ENCODE measurements around the gene CD44.
A peak's percentile ranks its signal among the peaks of the same experiment; 100 is the strongest.

The CD44 gene

DNA sequence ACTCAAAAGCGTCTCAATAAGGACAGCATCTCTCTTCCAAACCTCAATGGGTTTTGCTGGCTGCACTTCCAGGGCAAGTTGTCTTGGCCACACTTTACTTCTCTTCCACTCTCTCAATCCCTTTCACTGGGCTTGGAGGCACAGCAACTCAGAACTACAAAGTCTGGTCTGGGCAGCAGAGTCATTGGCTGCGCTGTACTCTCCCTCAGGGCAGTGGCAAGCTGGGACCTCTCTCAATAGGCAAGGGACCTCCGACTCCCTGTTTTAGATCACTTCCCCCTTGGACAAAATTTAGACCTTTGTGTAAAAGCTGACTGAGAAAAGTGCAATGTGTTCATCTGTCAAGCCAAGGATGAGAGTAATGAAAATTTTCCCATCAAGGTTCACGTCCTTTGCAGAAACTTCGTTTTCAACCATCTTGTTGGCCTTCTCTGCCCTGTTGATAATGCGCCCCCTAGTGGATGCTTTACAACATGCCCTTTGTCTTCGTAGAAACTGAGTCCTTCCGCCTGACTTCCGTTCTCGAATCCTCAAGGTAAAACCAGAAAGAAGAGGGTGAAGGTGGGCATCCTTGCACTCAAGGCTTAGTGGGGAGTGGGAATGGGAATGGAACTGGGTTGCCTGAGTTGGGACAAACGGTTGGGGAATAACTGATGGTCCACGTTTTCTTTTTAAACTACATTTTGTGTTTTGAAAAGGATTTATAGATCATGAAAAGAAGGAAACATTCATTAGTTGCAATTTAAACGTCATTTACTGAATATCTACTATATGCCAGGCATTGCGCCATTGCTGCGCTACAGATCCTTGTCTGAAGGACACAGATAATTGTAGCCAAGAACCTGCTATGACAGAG, 99.1 kb downstream of the CD44 start:
- no peak for DNase-seq (ENCODE audit: low read depth)

GRCh38 chr11:35238882-35239281, 99.9 kb downstream of the CD44 start:
- no peak for DNase-seq (ENCODE audit: low read depth)

DNA sequence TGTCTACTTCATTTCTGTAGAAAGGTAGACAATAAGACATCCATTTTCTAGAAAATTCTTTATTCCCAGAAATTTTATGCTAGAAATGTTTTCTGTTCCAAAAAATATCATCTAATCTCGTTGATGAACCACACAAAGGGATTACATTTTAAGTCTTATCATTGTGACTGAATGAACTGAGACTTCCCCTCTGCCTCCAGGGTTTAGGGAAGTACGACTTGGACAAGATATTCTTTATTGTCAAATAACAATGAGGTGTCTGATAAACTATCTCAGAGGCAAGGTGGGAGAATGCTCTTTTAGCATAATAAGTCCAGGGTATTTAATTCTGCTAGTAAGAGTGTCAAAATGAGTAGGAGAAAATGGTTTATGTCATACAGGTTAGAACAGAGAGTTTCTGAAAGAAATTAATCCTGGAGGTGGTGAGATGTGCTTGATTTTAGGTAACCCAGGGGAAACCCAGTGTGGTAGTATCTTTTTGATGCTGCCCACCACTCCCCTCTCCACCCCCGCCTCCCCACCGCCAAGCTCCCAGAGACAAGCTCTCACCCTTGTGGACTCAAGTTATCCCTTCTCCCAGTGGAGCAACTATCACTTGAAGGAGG, 100.6 kb downstream of the CD44 start:
- DNase-seq (ENCODE audit: low read depth), result no peak

DNA sequence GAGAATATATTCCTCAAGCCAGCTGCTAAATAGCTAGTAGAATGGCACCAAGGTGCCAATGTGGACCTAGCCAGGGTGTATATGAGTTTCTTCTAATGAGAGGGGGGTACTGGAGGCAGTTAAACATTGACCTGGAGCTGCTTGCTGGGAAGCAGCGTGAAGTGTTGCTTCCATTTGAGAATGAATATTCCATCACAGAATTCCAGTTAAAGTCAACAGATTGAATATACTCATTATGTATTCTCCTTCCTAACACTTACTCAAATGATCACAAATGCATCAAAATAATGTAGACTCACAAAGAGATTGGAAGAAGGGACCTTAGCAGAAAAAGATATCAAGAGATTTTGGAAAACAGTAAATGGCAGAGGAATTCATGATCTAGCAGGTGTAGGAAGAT, 102.1 kb downstream of the CD44 start:
- DNase-seq (ENCODE audit: low read depth), result no peak

GRCh38 chr11:35241531-35241930, 102.6 kb downstream of the CD44 start:
- no peak for DNase-seq (ENCODE audit: low read depth)

DNA sequence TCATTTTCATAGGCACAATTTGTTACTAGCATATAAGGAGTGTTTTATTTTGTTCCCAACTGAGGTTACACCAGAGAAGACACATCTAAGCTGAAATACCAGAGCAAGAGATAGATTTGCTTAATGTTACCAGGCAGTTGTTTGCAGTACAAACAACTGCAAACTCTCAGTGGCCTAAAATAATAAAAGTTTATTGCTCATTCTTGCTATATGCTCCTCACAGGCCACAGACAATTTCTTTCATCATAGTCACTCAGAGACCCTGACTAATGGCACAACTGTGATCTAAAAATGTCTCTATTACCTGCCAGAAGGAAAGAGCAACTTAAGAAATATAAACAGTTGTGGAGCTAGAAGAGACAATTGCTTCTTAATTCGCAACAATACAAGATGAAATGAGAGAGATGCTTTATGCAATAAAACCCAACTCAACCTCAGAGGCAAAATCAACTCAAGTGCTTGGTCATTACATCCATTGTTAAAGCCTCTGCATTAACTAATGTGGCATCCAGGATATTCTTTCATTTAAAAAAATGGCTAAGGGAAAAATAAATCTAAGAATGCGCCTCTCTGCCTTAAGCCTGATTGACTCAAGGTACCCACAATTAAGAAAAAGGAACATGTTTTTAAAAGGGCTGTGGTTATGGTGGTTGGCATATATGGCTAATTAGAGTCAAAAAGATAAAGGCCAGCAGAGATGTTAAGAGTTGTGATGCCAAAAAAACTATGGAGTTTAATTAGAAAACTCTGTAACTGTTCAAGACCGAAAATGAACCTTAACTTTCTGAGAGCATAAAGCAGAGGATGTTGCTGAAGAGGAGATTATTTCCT, 103.7 kb downstream of the CD44 start:
- DNase-seq (ENCODE audit: low read depth), result no peak

DNA sequence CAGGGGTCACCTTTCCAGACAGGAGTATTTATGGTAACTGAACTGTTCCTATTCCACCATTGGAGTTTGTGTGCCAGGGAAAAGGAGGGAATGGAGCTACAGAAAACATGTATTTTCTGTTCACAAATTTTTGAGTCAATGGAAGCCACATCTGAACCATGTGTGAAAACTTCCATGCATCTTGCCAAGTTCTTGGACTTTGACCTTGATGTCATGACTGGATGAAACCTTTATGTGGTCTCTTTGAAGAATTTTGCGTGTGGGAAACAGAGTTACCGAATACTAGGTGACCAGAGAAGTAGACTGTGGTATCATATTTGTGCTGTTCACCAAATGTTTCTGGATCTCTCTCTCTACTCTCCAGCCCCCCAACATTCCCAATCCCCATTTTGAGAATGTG, 104.8 kb downstream of the CD44 start:
- DNase-seq (ENCODE audit: low read depth), result no peak

- no peak for DNase-seq (ENCODE audit: low read depth)
Measured at GRCh38 chr11:35245056-35245455, 106.1 kb downstream of the CD44 start.

- DNase-seq (ENCODE audit: low read depth), result no peak
Measured at GRCh38 chr11:35245786-35246185, 106.8 kb downstream of the CD44 start.

- DNase-seq (ENCODE audit: low read depth), result peak; percentile 55
Measured at GRCh38 chr11:35246745-35247144, 107.8 kb downstream of the CD44 start.

DNA sequence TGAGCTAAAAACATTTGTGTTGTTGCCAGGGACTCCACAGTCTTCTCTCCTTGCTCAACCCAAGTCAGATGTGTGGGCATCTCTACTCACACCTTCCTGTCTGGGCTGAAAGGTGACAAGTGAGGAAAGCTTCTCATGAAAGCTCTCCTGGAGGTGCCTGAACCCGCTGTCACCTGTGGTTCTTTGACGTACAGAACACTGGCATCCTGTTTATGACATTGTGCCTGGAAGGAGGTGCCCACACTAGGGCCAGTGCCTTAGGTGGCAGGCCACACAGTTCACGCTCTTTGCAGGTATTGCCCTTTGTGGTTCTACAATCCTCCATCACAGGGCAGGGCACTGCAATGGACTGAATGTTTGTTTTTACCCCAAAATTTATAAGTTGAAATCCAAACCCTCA, 108.5 kb downstream of the CD44 start:
- DNase-seq (ENCODE audit: low read depth), result no peak

DNA sequence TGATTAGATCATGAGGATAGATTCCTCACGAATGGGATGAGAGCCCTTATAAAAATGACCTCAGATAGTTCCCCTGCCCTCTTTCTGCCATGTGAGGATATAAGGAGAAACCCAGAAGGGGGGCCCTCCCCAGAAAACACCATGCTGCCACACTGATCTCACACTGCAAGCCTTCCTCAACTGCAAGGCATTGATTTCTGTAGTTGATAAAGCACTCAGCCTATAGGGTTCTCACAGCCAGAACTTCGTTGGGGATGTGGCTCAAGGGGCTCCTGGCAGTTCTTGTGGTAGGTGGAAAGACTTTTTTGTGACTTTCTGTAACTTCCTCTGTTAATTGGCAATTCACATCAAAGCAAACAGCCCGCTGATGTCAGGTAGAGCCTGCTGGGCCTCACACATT, 108.9 kb downstream of the CD44 start:
- DNase-seq (ENCODE audit: low read depth), result no peak

DNA sequence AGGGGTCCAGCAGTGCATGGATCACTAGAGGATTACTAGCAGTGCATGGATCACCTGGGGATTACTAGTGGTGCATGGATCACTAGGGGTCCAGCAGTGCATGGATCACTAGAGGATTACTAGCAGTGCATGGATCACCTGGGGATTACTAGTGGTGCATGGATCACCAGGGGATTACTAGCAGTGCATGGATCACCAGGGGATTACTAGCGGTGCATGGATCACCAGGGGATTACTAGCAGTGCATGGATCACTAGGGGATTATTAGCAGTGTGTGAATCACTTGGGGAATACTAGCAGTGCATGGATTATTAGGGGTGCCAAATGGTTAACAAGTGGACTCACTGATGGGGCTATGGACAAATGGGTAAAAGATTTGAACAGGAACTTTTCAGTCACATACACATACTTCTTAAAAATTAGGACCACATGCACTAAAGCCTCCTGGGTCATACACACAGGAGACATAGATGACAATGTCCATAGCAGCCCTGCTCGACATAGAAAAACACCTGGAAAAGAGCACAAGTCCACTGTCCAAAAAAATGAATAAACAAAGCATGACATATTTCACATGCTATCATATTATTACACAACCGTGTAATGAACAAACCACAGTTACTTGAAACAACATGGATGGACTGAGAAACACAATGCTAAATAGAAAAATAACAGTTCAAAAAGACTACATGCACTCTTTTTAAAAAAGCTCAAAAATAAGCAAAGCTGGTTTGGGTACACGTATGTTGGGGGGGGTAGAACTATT, 109.8 kb downstream of the CD44 start:
- no peak for DNase-seq (ENCODE audit: low read depth)

GRCh38 chr11:35250192-35250591, 111.2 kb downstream of the CD44 start:
- DNase-seq (ENCODE audit: low read depth), result no peak

GRCh38 chr11:35250621-35251020, 111.7 kb downstream of the CD44 start:
- DNase-seq (ENCODE audit: low read depth), result no peak

GRCh38 chr11:35253237-35253636, 114.3 kb downstream of the CD44 start:
- peak; percentile 59 for DNase-seq (ENCODE audit: low read depth)

- no peak for DNase-seq (ENCODE audit: low read depth)
Measured at GRCh38 chr11:35255514-35255913, 116.5 kb downstream of the CD44 start.

- no peak for DNase-seq (ENCODE audit: low read depth)
Measured at GRCh38 chr11:35256296-35256695, 117.3 kb downstream of the CD44 start.

- DNase-seq (ENCODE audit: low read depth), result no peak
Measured at GRCh38 chr11:35257281-35257680, 118.3 kb downstream of the CD44 start.

- DNase-seq (ENCODE audit: low read depth), result no peak
Measured at GRCh38 chr11:35259529-35259928, 120.6 kb downstream of the CD44 start.

DNA sequence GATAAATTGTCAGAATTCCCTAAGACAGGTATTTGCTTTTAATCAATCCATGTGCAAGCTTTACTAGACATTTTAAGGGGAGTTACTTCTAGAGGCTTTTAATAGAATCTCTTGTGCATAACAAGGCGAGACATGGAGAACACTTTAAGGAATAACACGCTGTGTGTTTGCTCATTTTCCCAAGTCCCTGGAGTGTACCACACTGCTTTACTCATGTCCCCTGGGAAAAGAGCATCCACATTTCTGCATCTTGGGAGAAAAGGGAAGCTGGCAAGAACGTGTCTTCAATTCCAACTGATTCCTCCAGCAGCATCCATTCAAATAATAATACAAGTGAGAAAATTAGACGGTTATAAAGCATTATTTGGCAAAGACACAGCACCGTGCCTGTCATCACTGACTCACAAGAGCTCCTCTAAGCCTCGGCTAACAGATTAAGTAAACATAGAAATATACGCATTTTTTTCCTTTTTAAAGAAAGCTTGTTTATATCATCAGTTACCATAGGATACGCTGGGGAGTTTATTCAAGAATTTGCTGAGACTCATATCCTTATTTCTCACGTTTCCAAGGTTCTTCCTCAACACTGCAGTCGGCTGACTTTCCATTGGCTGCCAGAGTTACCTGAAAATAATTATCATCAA, 121.5 kb downstream of the CD44 start:
- DNase-seq (ENCODE audit: low read depth), result peak; percentile 86

- no peak for DNase-seq (ENCODE audit: low read depth)
Measured at GRCh38 chr11:35261197-35261596, 122.2 kb downstream of the CD44 start.
